Right lobe of liver (tissue), 6 donors: ENCODE measurements around the gene LRP1. TPM values are rescaled to one million over a fixed set of nuclear protein-coding genes. Genes with fewer than 3 reads are reported as not detected.

ENCODE experiments used
- ATAC-seq, 4 donors: fragments of 200-7000 bp; cut with Tn5 transposase; one replicate each; pipeline ENCODE4 v1.9.1; 2020; ENCODE audit warnings: mild to moderate bottlenecking in 4 of 4, moderate library complexity in 4 of 4
- DNase-seq, 3 donors: peaks; one replicate each; pipeline ENCODE4 v3.0.0-alpha.2; 2020
- H3K27ac ChIP-seq, 3 donors: fragments of 200-600 bp; one replicate each; pipeline ENCODE4 v1.8.0; 2022
- H3K27me3 ChIP-seq, 2 donors: fragments of 200-600 bp; one replicate each; pipeline ENCODE4 v1.8.0; 2022
- H3K36me3 ChIP-seq, 4 donors: fragments of 200-600 bp; sonication (generic) in 1 of 4; one replicate each; pipeline versions ENCODE4 v1.5.1 to v1.8.0; 2017 to 2022; ENCODE audit warnings: control low read depth in 1 of 4
- H3K4me1 ChIP-seq, 4 donors: fragments of 200-600 bp; sonication (generic) in 1 of 4; one replicate each; pipeline versions ENCODE4 v1.5.1 to v1.8.0; 2017 to 2022; ENCODE audit warnings: control low read depth in 1 of 4
- H3K4me3 ChIP-seq, 3 donors: fragments of 200-600 bp; one replicate each; pipeline ENCODE4 v1.8.0; 2022
- H3K9me3 ChIP-seq, 4 donors: fragments of 200-600 bp; sonication (generic) in 1 of 4; one replicate each; pipeline versions ENCODE4 v1.5.1 to v1.8.0; 2017 to 2022; ENCODE audit warnings: control low read depth in 1 of 4
- POLR2A ChIP-seq: fragments of 450-650 bp; IDR thresholded peaks from one replicate; pipeline ENCODE4 v1.6.1; 2017; ENCODE audit warnings: antibody characterized with exemption, mild to moderate bottlenecking
- WGBS: methylation state at CpG from one replicate; pipeline ENCODE4 v1.1.6; 2018; ENCODE audit warnings: low coverage, low lambda C conversion rate; ENCODE audit not compliant: insufficient coverage; ENCODE audit errors: missing lambda C conversion rate; 5-methylcytosine and 5-hydroxymethylcytosine counted together
- intact Hi-C, 2 donors: fragments of 100-400 bp; cut with DNase I; formaldehyde crosslinking; loops; one replicate each; pipeline versions ENCODE4 v1.11.2 to v1.14.1; 2022
- total RNA-seq, 6 experiments: library from RNA; depleted of rRNA in 2 of 6; stranded (reverse); fragments of >200 nt in 2 of 6; fragmentation: NEBNext Ultra II Directional in 3 of 6; extraction: Animal tissue kit (Norgen Biotek cat#: 25700) in 3 of 6; gene quantifications; one replicate each; pipeline versions ENCODE4 v1.1.0 to v1.2.4, GENCODE V29; 2016 to 2023
- TF ChIP-seq, protein P1 (sequence below), 4 donors: fragments of 200-600 bp in 3 of 4; fragments of 450-650 bp in 1 of 4; IDR thresholded peaks; one replicate each; pipeline versions ENCODE4 v1.5.1 to v1.8.0; 2016 to 2022; ENCODE audit warnings: antibody characterized with exemption in 4 of 4, mild to moderate bottlenecking in 2 of 4
- donor health status: DM: no; HTN: yes; CAD: no.
- donor health status: DM: no; HTN: no; CAD: no.
- donor health status: DM: no; HTN: no; CAD: no.
- donor health status: DM: no; HTN: yes; CAD: no.
- donor health status: DM: no; HTN: yes; CAD: no.

The LRP1 gene
- total RNA-seq, 6 experiments from 2014 or later: 268 to 387 (median 301) TPM

DNA sequence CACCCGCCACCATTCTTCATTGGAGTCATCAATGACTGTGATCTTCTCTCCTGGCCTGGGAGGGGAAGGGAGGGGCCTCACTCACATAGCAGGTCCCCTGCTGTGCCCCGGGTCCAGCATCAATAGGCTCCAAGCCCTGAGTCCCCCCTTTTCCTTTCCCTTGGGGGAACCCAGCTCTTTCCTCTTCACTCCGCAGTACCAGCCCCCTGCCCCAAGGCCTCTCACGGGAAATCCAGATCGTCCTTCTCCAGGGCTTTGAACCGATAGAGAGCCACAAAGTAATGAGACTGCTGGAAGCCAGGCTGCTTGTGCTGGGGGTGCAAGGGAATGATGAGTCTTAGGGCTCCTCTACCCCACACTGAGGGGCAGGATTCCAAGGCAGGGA lies 116.0 kb downstream of the LRP1 start:
- H3K9me3 ChIP-seq: no peaks in the 10 kb centered on the region
- peaks cover 0 to 40% (median 16%) of the 10 kb centered on the region in 4 donors for H3K4me1 ChIP-seq
- intact Hi-C loops: loop anchor here in 1 of 2 donors (5.0 kb wide), 1 partner anchor 37 kb away; no protein-coding TSS in a partner anchor
- no peak for DNase-seq
- no peak overlapping the region for H3K4me3 ChIP-seq
- no peaks in the 10 kb centered on the region for H3K36me3 ChIP-seq
- 78% methylated on average over 5 of the region's 6 CpGs for WGBS
- TF ChIP-seq, protein P1, sequence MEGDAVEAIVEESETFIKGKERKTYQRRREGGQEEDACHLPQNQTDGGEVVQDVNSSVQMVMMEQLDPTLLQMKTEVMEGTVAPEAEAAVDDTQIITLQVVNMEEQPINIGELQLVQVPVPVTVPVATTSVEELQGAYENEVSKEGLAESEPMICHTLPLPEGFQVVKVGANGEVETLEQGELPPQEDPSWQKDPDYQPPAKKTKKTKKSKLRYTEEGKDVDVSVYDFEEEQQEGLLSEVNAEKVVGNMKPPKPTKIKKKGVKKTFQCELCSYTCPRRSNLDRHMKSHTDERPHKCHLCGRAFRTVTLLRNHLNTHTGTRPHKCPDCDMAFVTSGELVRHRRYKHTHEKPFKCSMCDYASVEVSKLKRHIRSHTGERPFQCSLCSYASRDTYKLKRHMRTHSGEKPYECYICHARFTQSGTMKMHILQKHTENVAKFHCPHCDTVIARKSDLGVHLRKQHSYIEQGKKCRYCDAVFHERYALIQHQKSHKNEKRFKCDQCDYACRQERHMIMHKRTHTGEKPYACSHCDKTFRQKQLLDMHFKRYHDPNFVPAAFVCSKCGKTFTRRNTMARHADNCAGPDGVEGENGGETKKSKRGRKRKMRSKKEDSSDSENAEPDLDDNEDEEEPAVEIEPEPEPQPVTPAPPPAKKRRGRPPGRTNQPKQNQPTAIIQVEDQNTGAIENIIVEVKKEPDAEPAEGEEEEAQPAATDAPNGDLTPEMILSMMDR (IDR thresholded peaks at IDR 0.05): no peak
- TF ChIP-seq POLR2A: no peak
- H3K27me3 ChIP-seq: peaks cover 0 to 7% of the 10 kb centered on the region in 2 donors
- no peak overlapping the region for H3K27ac ChIP-seq
- no peak for ATAC-seq

DNA sequence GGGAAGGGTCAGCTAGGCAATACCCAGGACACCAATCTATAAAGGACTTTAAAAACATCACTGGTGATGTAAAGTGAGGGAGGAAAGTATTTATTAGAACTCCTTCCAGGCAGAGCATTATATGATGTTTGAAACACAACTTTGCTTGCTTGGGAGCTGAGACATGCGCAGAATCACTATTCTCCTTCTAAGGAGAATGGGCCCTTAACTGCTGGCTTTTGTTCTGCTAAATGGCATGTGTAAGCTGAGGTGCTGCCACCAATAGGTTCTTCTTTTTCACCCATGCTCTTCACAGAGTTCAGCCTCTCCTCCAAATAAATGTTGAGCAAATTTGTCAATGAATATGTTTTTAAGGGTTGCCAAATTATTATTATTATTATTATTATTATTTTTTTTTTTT lies 118.8 kb downstream of the LRP1 start:
- Histone ChIP-seq H3K27ac (no peak overlapping the region), H3K9me3 (no peaks in the 10 kb centered on the region), H3K36me3 (no peaks in the 10 kb centered on the region), H3K4me1 (peaks cover 0 to 28% (median 9%) of the 10 kb centered on the region in 4 donors), H3K27me3 (peaks cover 0 to 1% of the 10 kb centered on the region in 2 donors), H3K4me3 (no peak overlapping the region)
- 100% methylated on average over 1 of the region's 1 CpG for WGBS
- DNase-seq (no peak), ATAC-seq (no peak)
- no peak for TF ChIP-seq POLR2A
- TF ChIP-seq, protein P1 (IDR thresholded peaks at IDR 0.05): no peak
- intact Hi-C loops: no loop called here

DNA sequence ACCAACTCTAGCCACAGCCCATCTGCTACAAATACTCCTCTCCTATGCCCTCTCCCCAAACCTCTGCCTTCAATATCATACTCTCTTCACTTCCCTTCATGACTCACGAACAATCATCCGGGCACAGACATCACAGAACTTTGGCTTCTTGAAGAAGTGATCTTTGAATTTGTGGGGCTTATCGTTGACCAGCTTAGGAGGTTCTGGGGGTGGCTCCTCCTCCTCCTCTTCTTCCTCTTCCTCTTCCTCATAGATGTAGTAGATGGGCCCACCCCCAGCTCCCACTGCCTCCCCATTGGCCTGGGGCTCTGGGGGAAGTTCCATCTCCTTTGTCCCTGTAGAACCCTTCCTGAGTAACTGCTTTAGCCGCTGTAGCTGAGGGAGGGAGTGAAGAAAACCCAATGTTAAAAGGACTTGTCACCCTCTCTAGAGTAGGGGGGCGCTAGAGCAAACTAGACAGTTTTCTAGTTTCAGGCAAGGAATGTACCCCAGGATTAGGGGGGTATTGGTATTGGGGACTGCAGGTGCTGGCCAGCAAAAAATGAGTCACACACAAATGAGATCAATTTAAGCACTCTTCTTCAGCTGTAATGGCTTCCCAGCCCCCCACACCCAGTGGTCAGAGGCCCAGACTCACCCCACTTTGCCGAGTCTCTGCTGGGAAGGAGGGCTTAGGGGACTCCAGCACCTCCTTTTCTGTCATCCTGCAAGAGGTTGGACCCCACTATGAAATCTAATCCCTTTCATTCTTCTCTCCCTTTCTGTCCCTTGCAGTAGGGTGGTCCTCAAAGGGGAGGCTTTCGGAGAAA lies 120.9 kb downstream of the LRP1 start:
- H3K27ac ChIP-seq: no peak overlapping the region
- no peak for DNase-seq
- no peaks in the 10 kb centered on the region for H3K9me3 ChIP-seq
- H3K4me3 ChIP-seq: no peak overlapping the region
- ATAC-seq: peak in 3 of 4 donors; percentile 11 to 48 (median 42)
- H3K4me1 ChIP-seq: peaks cover 0 to 7% (median 2%) of the 10 kb centered on the region in 4 donors
- H3K27me3 ChIP-seq: no peaks in the 10 kb centered on the region
- TF ChIP-seq, protein P1 (IDR thresholded peaks at IDR 0.05): no peak
- no peak for TF ChIP-seq POLR2A
- no peaks in the 10 kb centered on the region for H3K36me3 ChIP-seq
- 69% methylated on average over 6 of the region's 7 CpGs for WGBS
- intact Hi-C loops: no loop called here

DNA sequence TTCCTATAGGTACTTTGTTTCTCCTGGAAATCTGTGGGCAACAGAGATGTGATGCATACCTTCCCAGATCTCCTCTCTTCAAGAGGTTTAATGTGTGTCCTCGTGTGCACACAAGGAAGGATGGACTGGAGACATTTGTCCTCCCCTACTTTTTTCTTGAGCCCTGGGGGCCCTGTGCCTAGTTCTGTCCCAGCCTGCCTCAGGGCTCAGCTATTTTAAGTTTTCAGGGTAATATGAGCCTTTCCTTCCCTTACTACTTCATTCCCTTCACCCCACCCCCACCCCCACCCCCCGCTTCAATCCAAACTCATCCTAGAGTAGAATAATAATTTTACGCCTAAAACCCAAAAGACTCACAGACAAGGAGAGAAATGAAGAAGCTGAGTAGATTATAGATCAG lies 122.3 kb downstream of the LRP1 start:
- no peaks in the 10 kb centered on the region for H3K4me1 ChIP-seq
- intact Hi-C loops: no loop called here
- H3K27ac ChIP-seq: no peak overlapping the region
- no peaks in the 10 kb centered on the region for H3K9me3 ChIP-seq
- DNase-seq (no peak), ATAC-seq (no peak)
- H3K27me3 ChIP-seq: no peaks in the 10 kb centered on the region
- no peak overlapping the region for H3K4me3 ChIP-seq
- H3K36me3 ChIP-seq: peaks cover 0 to 3% (median 0%) of the 10 kb centered on the region in 4 donors
- 82% methylated on average over 3 of the region's 3 CpGs for WGBS
- TF ChIP-seq, protein P1 (IDR thresholded peaks at IDR 0.05): no peak
- no peak for TF ChIP-seq POLR2A
